Tibial nerve (tissue), 4 donors: ENCODE measurements around the gene CPEB3. TPM values are rescaled to one million over a fixed set of nuclear protein-coding genes. Genes with fewer than 3 reads are reported as not detected.

Experiments
- DNase-seq, 2 donors: peaks; one replicate each; pipeline ENCODE4 v3.0.0-alpha.2; 2019; ENCODE audit warnings: low spot score in 2 of 2
- H3K27ac ChIP-seq, 4 donors: fragments of 200-600 bp; sonication (generic) in 3 of 4; one replicate each; pipeline ENCODE4 v1.5.1; 2017 to 2019; ENCODE audit warnings: mild to moderate bottlenecking in 1 of 4
- H3K27me3 ChIP-seq, 2 donors: fragments of 200-600 bp; sonication (generic) in 1 of 2; one replicate each; pipeline versions ENCODE4 v1.5.1 to v1.6.0; 2017 to 2019
- H3K36me3 ChIP-seq, 3 donors: fragments of 200-600 bp; sonication (generic); one replicate each; pipeline ENCODE4 v1.5.1; 2018 to 2019
- H3K4me1 ChIP-seq, 4 donors: fragments of 200-600 bp; sonication (generic) in 3 of 4; one replicate each; pipeline ENCODE4 v1.5.1; 2017 to 2019
- H3K4me3 ChIP-seq, 4 donors: fragments of 200-600 bp; sonication (generic) in 3 of 4; one replicate each; pipeline ENCODE4 v1.5.1; 2017 to 2019; ENCODE audit warnings: mild to moderate bottlenecking in 1 of 4, moderate library complexity in 1 of 4
- H3K9me3 ChIP-seq, 4 donors: fragments of 200-600 bp; sonication (generic) in 3 of 4; one replicate each; pipeline ENCODE4 v1.5.1; 2017 to 2019
- CTCF ChIP-seq, 5 experiments: fragments of 200-600 bp in 3 of 5; fragments of 450-650 bp in 2 of 5; sonication (generic) in 3 of 5; IDR thresholded peaks; one replicate each; pipeline ENCODE4 v1.5.1; 2016 to 2019; ENCODE audit warnings: antibody characterized with exemption in 5 of 5, mild to moderate bottlenecking in 3 of 5, moderate library complexity in 2 of 5
- EP300 ChIP-seq, 2 donors: sonication (generic); formaldehyde crosslinking; IDR thresholded peaks; one replicate each; pipeline ENCODE4 v1.6.1; 2017; ENCODE audit warnings: antibody characterized with exemption in 2 of 2, mild to moderate bottlenecking in 1 of 2
- POLR2A ChIP-seq, 2 donors: fragments of 450-650 bp; IDR thresholded peaks; one replicate each; pipeline ENCODE4 v1.6.1; 2017; ENCODE audit warnings: antibody characterized with exemption in 2 of 2, mild to moderate bottlenecking in 2 of 2, moderate library complexity in 2 of 2
- WGBS, 2 donors: methylation state at CpG; one replicate each; pipeline ENCODE4 v1.1.5; 2018; 5-methylcytosine and 5-hydroxymethylcytosine counted together
- total RNA-seq, 4 donors: library from RNA; depleted of rRNA; stranded (reverse); fragments of >200 nt; gene quantifications; one replicate each; pipeline ENCODE4 v1.1.0, GENCODE V29; 2016

CPEB3 gene
- total RNA-seq, 4 donors from 2014 or later, result 6.7 to 11.4 (median 8.8) TPM

GRCh38 chr10:92024700-92025099 is 266.2 kb downstream of the CPEB3 start:
- H3K27ac ChIP-seq, result no peak overlapping the region
- 90 to 91% methylated on average over 4 of the region's 4 CpGs for WGBS, 2 donors
- H3K36me3 ChIP-seq, result peaks cover 0 to 95% (median 4%) of the 10 kb centered on the region in 3 donors
- no peaks in the 10 kb centered on the region for H3K4me1 ChIP-seq
- TF ChIP-seq CTCF (IDR thresholded peaks at IDR 0.05) (no peak), EP300 (IDR thresholded peaks at IDR 0.05) (no peak), POLR2A (IDR thresholded peaks at IDR 0.05) (no peak)
- no peaks in the 10 kb centered on the region for H3K27me3 ChIP-seq
- no peak overlapping the region for H3K4me3 ChIP-seq
- H3K9me3 ChIP-seq, result no peaks in the 10 kb centered on the region
- DNase-seq, result no peak

GRCh38 chr10:92014620-92015019 is 276.3 kb downstream of the CPEB3 start:
- no peak overlapping the region for H3K4me3 ChIP-seq
- H3K27me3 ChIP-seq, result no peaks in the 10 kb centered on the region
- DNase-seq, result no peak
- no peaks in the 10 kb centered on the region for H3K9me3 ChIP-seq
- 85 to 100% methylated on average over 1 of the region's 1 CpG for WGBS, 2 donors
- no peak overlapping the region for H3K27ac ChIP-seq
- peaks cover 0 to 72% (median 0%) of the 10 kb centered on the region in 3 donors for H3K36me3 ChIP-seq
- no peak for TF ChIP-seq EP300 (IDR thresholded peaks at IDR 0.05)
- no peak for TF ChIP-seq POLR2A (IDR thresholded peaks at IDR 0.05)
- H3K4me1 ChIP-seq, result no peaks in the 10 kb centered on the region

- TF ChIP-seq POLR2A (IDR thresholded peaks at IDR 0.05), result no peak
- no peak for TF ChIP-seq CTCF (IDR thresholded peaks at IDR 0.05)
- no peak for TF ChIP-seq EP300 (IDR thresholded peaks at IDR 0.05)
- Histone ChIP-seq H3K27ac (no peak overlapping the region), H3K9me3 (no peaks in the 10 kb centered on the region), H3K36me3 (peaks cover 0 to 69% (median 0%) of the 10 kb centered on the region in 3 donors), H3K4me1 (no peaks in the 10 kb centered on the region), H3K4me3 (no peak overlapping the region), H3K27me3 (no peaks in the 10 kb centered on the region)
- no peak for DNase-seq
- WGBS, 2 donors, result 93 to 95% methylated on average over 2 of the region's 2 CpGs
Measured at GRCh38 chr10:92011560-92012214, 279.2 kb downstream of the CPEB3 start.

- Histone ChIP-seq H3K4me3 (no peak overlapping the region), H3K27ac (no peak overlapping the region), H3K27me3 (no peaks in the 10 kb centered on the region), H3K9me3 (no peaks in the 10 kb centered on the region), H3K4me1 (no peaks in the 10 kb centered on the region), H3K36me3 (peaks cover 0 to 77% (median 0%) of the 10 kb centered on the region in 3 donors)
- TF ChIP-seq EP300 (IDR thresholded peaks at IDR 0.05), result no peak
- TF ChIP-seq CTCF (IDR thresholded peaks at IDR 0.05), result no peak
- no peak for TF ChIP-seq POLR2A (IDR thresholded peaks at IDR 0.05)
- no peak for DNase-seq
Measured at GRCh38 chr10:92010047-92010735, 280.7 kb downstream of the CPEB3 start.

- no peak for TF ChIP-seq CTCF (IDR thresholded peaks at IDR 0.05)
- TF ChIP-seq POLR2A (IDR thresholded peaks at IDR 0.05), result no peak
- TF ChIP-seq EP300 (IDR thresholded peaks at IDR 0.05), result no peak
- no peaks in the 10 kb centered on the region for H3K4me1 ChIP-seq
- H3K27me3 ChIP-seq, result no peaks in the 10 kb centered on the region
- WGBS, 2 donors, result 54 to 67% methylated on average over 1 of the region's 1 CpG
- H3K4me3 ChIP-seq, result no peak overlapping the region
- H3K27ac ChIP-seq, result no peak overlapping the region
- DNase-seq, result no peak
- peaks cover 0 to 77% (median 0%) of the 10 kb centered on the region in 3 donors for H3K36me3 ChIP-seq
- H3K9me3 ChIP-seq, result peaks cover 0 to 5% (median 0%) of the 10 kb centered on the region in 4 donors
Measured at GRCh38 chr10:92009445-92009844, 281.4 kb downstream of the CPEB3 start.
